Stimulated activated CD4-positive, alpha-beta T cell treated with anti-CD3 and anti-CD28 coated beads, Interleukin-12 subunit alpha, Interleukin-12 subunit beta, amount 100 ng/mL, for 24 hours (primary cell): ENCODE data around the gene WFIKKN1.

Source experiments
- DNase-seq, 2 experiments: peaks; one replicate each; pipeline ENCODE4 v3.0.0-alpha.2; 2020; ENCODE audit warnings: low read depth in 2 of 2

The WFIKKN1 gene

DNA sequence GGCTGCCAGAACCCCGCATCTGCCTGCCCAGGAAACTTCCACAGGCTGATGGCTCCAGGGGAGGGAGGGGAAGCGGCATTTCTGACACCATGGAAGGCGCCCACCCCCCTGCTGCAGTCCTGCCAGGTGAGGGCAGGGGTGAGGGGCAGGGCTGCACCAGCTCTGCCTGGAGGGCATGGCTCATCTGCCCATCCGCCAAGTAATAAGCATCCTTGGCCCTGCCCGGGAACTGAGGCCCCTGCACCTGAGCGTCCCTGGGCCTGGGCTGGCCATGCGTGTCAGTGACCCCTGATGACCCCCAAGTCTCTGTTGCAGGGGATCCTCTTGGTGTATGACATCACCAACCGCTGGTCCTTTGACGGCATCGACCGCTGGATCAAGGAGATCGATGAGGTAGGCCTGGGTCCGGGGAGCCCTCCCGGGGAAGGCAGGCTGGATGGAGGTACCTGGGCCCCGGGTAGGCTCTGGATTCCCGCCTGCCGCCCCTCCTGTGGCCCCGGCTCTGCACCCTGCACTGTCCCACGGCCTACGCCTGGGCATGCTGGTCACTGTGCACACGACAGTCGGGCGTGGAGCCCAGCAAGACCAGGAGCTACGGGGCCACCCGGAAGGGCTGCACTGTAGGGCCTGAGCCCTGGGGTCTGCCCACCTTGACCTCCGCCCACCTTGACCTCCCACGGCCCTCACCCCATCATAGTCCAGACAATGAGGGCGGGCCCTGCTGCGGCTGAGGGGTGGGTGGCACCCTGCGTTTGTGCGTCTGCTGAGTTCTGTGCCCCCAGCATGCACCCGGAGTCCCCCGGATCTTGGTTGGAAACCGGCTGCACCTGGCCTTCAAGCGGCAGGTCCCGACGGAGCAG, 5.4 kb upstream of the WFIKKN1 start:
- no peak for DNase-seq

DNA sequence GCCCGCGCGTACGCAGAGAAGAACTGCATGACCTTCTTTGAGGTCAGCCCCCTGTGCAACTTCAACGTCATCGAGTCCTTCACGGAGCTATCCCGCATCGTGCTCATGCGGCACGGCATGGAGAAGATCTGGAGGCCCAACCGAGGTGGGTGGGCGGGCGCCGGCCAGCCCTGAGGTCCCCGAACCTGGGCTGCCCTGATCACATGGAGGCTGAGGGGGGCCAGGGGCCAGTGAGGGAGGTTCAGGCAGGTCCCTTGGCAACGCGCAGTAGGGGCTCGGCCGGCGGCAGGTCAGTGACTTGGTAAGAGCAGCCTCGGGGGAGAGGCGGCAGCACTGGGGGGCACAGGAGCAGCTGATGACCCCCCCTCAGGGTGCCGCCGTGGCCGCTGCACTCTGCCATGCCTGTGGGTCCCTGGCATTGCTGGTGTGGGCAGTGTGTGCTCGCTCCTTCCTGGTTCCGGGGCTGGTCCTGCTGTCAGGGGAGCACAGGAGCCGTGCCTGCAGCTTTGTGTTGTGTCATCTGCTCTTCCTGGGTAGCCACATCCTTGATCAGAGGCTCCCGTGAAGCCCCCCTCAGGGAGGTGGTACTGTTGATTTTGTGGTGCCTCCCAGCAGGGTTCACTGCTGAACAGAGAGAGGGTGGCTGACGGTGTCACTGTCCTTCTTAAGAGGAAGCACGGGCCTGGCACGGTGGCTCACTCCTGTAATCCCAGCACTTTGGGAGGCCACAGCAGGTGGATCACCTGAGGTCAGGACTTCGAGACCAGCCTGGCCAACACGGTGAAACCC, 4.6 kb upstream of the WFIKKN1 start:
- no peak for DNase-seq

GRCh38 chr16:626787-627453, 3.9 kb upstream of the WFIKKN1 start:
- no peak for DNase-seq

- DNase-seq: no peak
Measured at GRCh38 chr16:627454-628239, 3.1 kb upstream of the WFIKKN1 start.

- no peak for DNase-seq
Measured at GRCh38 chr16:628321-629061, 2.3 kb upstream of the WFIKKN1 start.

DNA sequence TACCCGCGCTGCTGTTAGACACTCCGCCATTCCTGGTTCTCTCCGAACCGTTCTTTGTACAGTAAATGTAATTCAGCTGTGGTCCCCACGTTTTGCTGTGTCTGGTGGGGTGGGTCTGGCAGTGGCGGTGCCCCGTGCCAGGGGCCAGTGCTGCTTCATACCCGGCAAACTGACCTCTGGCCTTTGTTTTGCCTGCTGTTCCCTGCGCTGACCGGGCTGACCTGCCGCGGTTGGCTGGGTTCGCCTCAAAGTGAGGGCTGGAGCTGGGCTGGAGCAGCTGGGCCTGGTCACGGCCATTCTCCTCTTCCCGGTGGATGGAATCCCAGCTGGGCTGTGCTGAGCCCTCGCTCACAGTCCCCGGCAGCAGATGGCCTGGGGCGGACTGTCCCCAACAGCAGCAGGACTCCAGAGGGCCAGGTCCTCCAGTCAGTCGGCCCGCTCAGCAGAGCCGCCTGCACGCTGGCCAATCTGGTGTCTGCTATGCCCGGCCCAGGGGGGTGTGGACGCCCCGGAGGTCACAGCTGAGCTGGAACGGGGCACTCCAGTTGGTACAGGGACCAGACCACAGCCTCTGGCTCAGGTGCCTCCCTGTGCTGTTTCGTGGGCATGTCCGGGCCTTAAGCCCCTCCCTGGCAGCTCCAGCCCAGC, 1.5 kb upstream of the WFIKKN1 start:
- no peak for DNase-seq

DNA sequence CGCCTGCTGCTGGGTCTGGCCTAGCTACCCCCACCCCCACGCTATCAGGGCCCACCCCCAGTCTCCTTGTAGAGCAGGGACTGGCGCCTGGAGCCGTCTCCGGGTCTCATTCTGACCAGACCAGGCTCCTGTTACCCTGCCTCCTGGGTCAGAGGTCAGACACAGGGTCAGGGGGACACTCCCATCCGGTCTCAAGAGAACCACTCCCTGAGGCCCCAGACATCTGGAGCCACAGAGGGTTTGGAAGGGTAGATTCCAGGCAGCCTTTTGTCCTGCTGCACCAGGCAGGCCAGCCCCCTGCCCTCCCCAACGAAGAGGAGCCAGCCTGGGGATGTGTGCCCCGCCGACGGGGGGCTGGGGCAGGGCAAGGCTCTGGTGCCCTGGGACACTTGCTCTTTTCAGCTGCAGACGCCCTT, 944 bp upstream of the WFIKKN1 start:
- DNase-seq: no peak

- no peak for DNase-seq
Measured at GRCh38 chr16:630249-630814, 453 bp upstream of the WFIKKN1 start.

GRCh38 chr16:631808-632358, 1.1 kb downstream of the WFIKKN1 start:
- no peak for DNase-seq

DNA sequence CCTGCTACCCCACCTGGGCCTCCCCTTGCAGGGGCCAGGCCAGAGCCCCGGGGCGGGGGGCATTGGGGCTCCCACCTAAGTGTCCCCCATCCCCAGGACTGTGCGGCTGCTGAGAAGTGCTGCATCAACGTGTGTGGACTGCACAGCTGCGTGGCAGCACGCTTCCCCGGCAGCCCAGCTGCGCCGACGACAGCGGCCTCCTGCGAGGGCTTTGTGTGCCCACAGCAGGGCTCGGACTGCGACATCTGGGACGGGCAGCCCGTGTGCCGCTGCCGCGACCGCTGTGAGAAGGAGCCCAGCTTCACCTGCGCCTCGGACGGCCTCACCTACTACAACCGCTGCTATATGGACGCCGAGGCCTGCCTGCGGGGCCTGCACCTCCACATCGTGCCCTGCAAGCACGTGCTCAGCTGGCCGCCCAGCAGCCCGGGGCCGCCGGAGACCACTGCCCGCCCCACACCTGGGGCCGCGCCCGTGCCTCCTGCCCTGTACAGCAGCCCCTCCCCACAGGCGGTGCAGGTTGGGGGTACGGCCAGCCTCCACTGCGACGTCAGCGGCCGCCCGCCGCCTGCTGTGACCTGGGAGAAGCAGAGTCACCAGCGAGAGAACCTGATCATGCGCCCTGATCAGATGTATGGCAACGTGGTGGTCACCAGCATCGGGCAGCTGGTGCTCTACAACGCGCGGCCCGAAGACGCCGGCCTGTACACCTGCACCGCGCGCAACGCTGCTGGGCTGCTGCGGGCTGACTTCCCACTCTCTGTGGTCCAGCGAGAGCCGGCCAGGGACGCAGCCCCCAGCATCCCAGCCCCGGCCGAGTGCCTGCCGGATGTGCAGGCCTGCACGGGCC, 1.9 kb downstream of the WFIKKN1 start:
- DNase-seq: no peak

DNA sequence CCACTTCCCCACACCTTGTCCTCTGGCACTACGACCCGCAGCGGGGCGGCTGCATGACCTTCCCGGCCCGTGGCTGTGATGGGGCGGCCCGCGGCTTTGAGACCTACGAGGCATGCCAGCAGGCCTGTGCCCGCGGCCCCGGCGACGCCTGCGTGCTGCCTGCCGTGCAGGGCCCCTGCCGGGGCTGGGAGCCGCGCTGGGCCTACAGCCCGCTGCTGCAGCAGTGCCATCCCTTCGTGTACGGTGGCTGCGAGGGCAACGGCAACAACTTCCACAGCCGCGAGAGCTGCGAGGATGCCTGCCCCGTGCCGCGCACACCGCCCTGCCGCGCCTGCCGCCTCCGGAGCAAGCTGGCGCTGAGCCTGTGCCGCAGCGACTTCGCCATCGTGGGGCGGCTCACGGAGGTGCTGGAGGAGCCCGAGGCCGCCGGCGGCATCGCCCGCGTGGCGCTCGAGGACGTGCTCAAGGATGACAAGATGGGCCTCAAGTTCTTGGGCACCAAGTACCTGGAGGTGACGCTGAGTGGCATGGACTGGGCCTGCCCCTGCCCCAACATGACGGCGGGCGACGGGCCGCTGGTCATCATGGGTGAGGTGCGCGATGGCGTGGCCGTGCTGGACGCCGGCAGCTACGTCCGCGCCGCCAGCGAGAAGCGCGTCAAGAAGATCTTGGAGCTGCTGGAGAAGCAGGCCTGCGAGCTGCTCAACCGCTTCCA, 2.7 kb downstream of the WFIKKN1 start:
- no peak for DNase-seq

DNA sequence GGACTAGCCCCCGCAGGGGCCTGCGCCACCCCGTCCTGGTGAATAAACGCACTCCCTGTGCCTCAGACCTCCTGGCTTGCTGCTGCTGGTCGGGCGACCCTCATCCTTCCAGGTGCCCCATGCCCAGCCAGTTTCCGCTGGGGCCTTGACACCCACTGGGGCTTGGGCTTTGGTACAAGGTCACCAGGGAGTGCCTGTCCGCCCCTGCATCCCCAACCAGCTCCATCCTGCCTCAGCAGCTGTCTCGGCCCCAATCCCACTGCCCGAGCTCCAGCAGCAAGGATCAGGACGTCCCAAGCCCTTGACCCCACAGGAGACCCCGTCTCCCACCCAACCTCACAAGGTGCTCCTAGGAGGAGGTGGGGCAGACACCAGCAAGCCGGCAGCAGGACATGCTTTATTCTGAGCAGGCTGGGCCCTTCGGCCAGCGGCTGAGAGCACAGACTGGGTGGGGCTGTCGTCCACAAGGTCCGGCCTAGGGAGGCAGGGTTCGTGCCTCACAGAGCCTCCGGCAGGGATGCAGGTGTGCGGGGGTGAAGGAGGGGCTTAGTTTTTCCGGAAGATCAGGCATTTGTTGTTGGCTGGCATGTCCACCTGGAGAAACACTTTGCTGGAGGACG, 3.4 kb downstream of the WFIKKN1 start:
- no peak for DNase-seq

GRCh38 chr16:634996-635395, 4.2 kb downstream of the WFIKKN1 start:
- no peak for DNase-seq

DNA sequence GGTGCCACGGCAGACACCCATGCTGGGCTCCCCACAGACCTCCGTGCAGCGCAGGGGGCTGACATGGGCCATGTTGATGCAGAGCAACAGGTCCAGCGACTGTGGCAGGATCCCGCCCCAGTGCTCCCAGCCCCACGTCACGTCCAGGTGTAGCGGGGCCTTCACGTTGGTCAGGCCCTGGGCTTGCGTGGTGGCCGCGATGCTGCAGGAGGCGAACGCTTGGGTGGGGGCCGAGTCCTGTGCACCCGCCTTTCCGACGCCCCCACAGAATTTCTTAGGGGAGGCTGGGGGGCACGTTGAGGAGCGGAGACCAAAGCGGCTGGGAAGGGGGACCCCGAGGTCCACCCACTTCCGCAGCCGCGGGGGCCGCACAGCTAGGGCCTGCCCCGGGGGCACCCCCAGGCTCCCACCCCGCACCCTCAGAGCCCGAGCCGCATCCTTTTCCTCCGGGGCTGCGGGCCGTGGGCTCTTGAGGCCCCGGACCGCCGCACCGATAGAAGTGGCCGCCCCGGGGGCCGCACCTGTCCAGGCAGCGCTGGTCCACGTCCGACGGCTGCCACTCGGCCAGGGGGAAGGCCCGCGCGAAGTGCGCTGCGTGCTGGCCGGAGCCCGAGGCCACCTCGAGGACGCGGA, 4.9 kb downstream of the WFIKKN1 start:
- no peak for DNase-seq

DNA sequence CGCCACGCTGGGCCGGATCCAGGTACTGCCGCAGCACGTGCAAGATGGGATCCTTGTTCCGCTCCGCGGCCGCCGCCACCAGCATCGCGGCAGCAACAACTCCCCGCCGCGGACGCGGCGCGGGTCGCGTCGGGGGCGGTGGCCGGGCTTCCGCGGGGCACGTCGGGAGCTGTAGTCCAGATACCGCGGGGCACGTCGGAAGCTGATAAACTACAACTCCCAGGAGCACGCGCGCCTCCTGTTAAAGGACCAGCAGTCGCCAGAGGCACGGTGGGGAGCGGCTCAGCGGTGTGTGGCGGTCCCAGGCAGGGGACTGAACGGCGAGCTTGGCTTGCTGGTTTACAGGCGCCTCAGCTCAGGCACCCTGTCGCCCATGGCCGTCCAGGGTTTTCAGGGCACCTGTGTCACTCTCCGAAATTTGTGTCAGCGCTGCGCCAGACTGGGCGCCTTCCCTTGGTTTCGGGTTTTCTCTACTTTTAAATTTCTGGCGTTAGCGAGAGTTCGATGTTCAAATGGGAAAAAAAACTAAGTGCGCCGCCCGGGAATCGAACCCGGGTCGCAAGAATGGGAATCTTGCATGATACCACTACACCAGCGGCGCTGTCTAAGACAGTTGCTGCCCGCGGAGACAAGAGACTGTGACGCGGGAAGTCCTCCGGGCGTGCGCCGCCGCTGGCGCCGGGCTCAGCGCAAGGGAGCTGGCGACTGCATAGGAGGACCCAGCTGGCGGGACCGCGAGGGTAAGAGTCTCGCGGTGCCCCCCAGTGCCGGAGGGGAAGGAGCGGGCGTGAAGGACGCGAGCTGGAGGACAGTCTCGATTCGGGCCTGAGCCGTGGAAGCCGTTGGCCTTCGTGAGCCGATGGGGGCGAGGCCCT, 5.7 kb downstream of the WFIKKN1 start, which contains the start of gene METTL26:
Gene METTL26 (minus strand): TSS at position 100 of the 875 bp plus-strand sequence. CDS start 15 bp downstream, at position 85.
- peak; percentile 89 to 90 for DNase-seq
